ENCODE measurements around the gene SBNO1.
"Not testable (repeated sequence)": the region's sequence is repeated elsewhere in the genome, so short reads cannot be mapped to it uniquely, and the experiment has no call there.

The SBNO1 gene

GRCh38 chr12:123319826-123320225, 44.8 kb downstream of the SBNO1 start:
- CTCF ChIA-PET: interaction anchor here (2.0 kb wide), 1 partner anchor 9 kb away, joined by 5 read pairs; no protein-coding TSS in a partner anchor
- Histone ChIP-seq H3K9me3 (ENCODE audit: control extremely low read depth in 1 of 5, control insufficient read depth in 4 of 5, insufficient read depth in 2 of 5, low read depth in 1 of 5, low read length in 4 of 5) (no peaks in the 10 kb centered on the region), H3K36me3 (ENCODE audit: control insufficient read depth in 4 of 4, insufficient read depth in 4 of 4, low read length in 3 of 4) (peaks cover 34 to 96% (median 51%) of the 10 kb centered on the region in 4 experiments), H3K4me1 (ENCODE audit: control extremely low read depth in 1 of 4, control insufficient read depth in 4 of 4, insufficient read depth in 4 of 4, low read length in 3 of 4) (no peaks in the 10 kb centered on the region), H3K4me3 (ENCODE audit: control insufficient read depth in 1 of 7, extremely low read depth in 1 of 7, insufficient read depth in 4 of 7, low read depth in 2 of 7, low read length in 6 of 7) (no peak overlapping the region), H3K27me3 (replicated peaks in 2 of 5; ENCODE audit: control insufficient read depth in 4 of 5, insufficient read depth in 5 of 5, low read length in 4 of 5) (no peaks in the 10 kb centered on the region), H3K27ac (ENCODE audit: insufficient read depth in 1 of 2, low read depth in 1 of 2, low read length in 2 of 2, poor library complexity in 1 of 2, severe bottlenecking in 2 of 2) (no peak overlapping the region)
- DNase-seq: no peak
- WGBS (ENCODE audit: insufficient coverage): 100% methylated on average over 4 of the region's 6 CpGs
- POLR2A ChIA-PET: no interaction called here

GRCh38 chr12:123319273-123319672, 45.4 kb downstream of the SBNO1 start:
- no peaks in the 10 kb centered on the region for H3K9me3 ChIP-seq (ENCODE audit: control extremely low read depth in 1 of 5, control insufficient read depth in 4 of 5, insufficient read depth in 2 of 5, low read depth in 1 of 5, low read length in 4 of 5)
- WGBS (ENCODE audit: insufficient coverage): no CpG with 5 or more reads among the region's 3 CpGs
- no peak overlapping the region for H3K4me3 ChIP-seq (ENCODE audit: control insufficient read depth in 1 of 7, extremely low read depth in 1 of 7, insufficient read depth in 4 of 7, low read depth in 2 of 7, low read length in 6 of 7)
- no peaks in the 10 kb centered on the region for H3K27me3 ChIP-seq (replicated peaks in 2 of 5; ENCODE audit: control insufficient read depth in 4 of 5, insufficient read depth in 5 of 5, low read length in 4 of 5)
- no peaks in the 10 kb centered on the region for H3K4me1 ChIP-seq (ENCODE audit: control extremely low read depth in 1 of 4, control insufficient read depth in 4 of 4, insufficient read depth in 4 of 4, low read length in 3 of 4)
- no peak for DNase-seq
- ChIA-PET POLR2A (no interaction called here), CTCF (interaction anchor here (2.0 kb wide), 1 partner anchor 9 kb away, joined by 5 read pairs; no protein-coding TSS in a partner anchor)
- no peak overlapping the region for H3K27ac ChIP-seq (ENCODE audit: insufficient read depth in 1 of 2, low read depth in 1 of 2, low read length in 2 of 2, poor library complexity in 1 of 2, severe bottlenecking in 2 of 2)
- peaks cover 31 to 95% (median 51%) of the 10 kb centered on the region in 4 experiments for H3K36me3 ChIP-seq (ENCODE audit: control insufficient read depth in 4 of 4, insufficient read depth in 4 of 4, low read length in 3 of 4)

- WGBS (ENCODE audit: insufficient coverage): no CpG with 5 or more reads among the region's 4 CpGs
- H3K36me3 ChIP-seq (ENCODE audit: control insufficient read depth in 4 of 4, insufficient read depth in 4 of 4, low read length in 3 of 4): peaks cover 21 to 85% (median 54%) of the 10 kb centered on the region in 4 experiments
- H3K27me3 ChIP-seq (replicated peaks in 2 of 5; ENCODE audit: control insufficient read depth in 4 of 5, insufficient read depth in 5 of 5, low read length in 4 of 5); H3K4me1 ChIP-seq (ENCODE audit: control extremely low read depth in 1 of 4, control insufficient read depth in 4 of 4, insufficient read depth in 4 of 4, low read length in 3 of 4); H3K9me3 ChIP-seq (ENCODE audit: control extremely low read depth in 1 of 5, control insufficient read depth in 4 of 5, insufficient read depth in 2 of 5, low read depth in 1 of 5, low read length in 4 of 5); H3K27ac ChIP-seq (ENCODE audit: insufficient read depth in 1 of 2, low read depth in 1 of 2, low read length in 2 of 2, poor library complexity in 1 of 2, severe bottlenecking in 2 of 2); H3K4me3 ChIP-seq (ENCODE audit: control insufficient read depth in 1 of 7, extremely low read depth in 1 of 7, insufficient read depth in 4 of 7, low read depth in 2 of 7, low read length in 6 of 7); POLR2A ChIA-PET; DNase-seq: not testable (repeated sequence)
- CTCF ChIA-PET: interaction anchor here (1.1 kb wide), 1 partner anchor 26 kb away, joined by 3 read pairs; no protein-coding TSS in a partner anchor
These were observed 51.6 kb downstream of the SBNO1 start for GRCh38 chr12:123313046-123313445.

GRCh38 chr12:123306200-123306599, 58.4 kb downstream of the SBNO1 start:
- no peak for DNase-seq
- 100% methylated on average over 2 of the region's 3 CpGs for WGBS (ENCODE audit: insufficient coverage)
- ChIA-PET POLR2A (interaction anchor here (1.3 kb wide), 1 partner anchor 14 kb away, joined by 3 read pairs; no protein-coding TSS in a partner anchor), CTCF (no interaction called here)
- Histone ChIP-seq H3K4me1 (ENCODE audit: control extremely low read depth in 1 of 4, control insufficient read depth in 4 of 4, insufficient read depth in 4 of 4, low read length in 3 of 4) (no peaks in the 10 kb centered on the region), H3K27me3 (replicated peaks in 2 of 5; ENCODE audit: control insufficient read depth in 4 of 5, insufficient read depth in 5 of 5, low read length in 4 of 5) (no peaks in the 10 kb centered on the region), H3K9me3 (ENCODE audit: control extremely low read depth in 1 of 5, control insufficient read depth in 4 of 5, insufficient read depth in 2 of 5, low read depth in 1 of 5, low read length in 4 of 5) (no peaks in the 10 kb centered on the region), H3K36me3 (ENCODE audit: control insufficient read depth in 4 of 4, insufficient read depth in 4 of 4, low read length in 3 of 4) (peaks cover 43 to 88% (median 66%) of the 10 kb centered on the region in 4 experiments), H3K4me3 (ENCODE audit: control insufficient read depth in 1 of 7, extremely low read depth in 1 of 7, insufficient read depth in 4 of 7, low read depth in 2 of 7, low read length in 6 of 7) (no peak overlapping the region), H3K27ac (ENCODE audit: insufficient read depth in 1 of 2, low read depth in 1 of 2, low read length in 2 of 2, poor library complexity in 1 of 2, severe bottlenecking in 2 of 2) (no peak overlapping the region)

- DNase-seq: no peak
- H3K4me1 ChIP-seq (ENCODE audit: control extremely low read depth in 1 of 4, control insufficient read depth in 4 of 4, insufficient read depth in 4 of 4, low read length in 3 of 4): no peaks in the 10 kb centered on the region
- no peak overlapping the region for H3K27ac ChIP-seq (ENCODE audit: insufficient read depth in 1 of 2, low read depth in 1 of 2, low read length in 2 of 2, poor library complexity in 1 of 2, severe bottlenecking in 2 of 2)
- ChIA-PET POLR2A (interaction anchor here (0.7 to 1.3 kb wide), 2 partner anchors 15 to 30 kb away, joined by 3 to 5 read pairs; no protein-coding TSS in a partner anchor), CTCF (interaction anchor here (1.2 kb wide), 1 partner anchor 31 kb away, joined by 3 read pairs; no protein-coding TSS in a partner anchor)
- no peaks in the 10 kb centered on the region for H3K9me3 ChIP-seq (ENCODE audit: control extremely low read depth in 1 of 5, control insufficient read depth in 4 of 5, insufficient read depth in 2 of 5, low read depth in 1 of 5, low read length in 4 of 5)
- no peak overlapping the region for H3K4me3 ChIP-seq (ENCODE audit: control insufficient read depth in 1 of 7, extremely low read depth in 1 of 7, insufficient read depth in 4 of 7, low read depth in 2 of 7, low read length in 6 of 7)
- WGBS (ENCODE audit: insufficient coverage): 100% methylated on average over 2 of the region's 3 CpGs
- peaks cover 43 to 87% (median 64%) of the 10 kb centered on the region in 4 experiments for H3K36me3 ChIP-seq (ENCODE audit: control insufficient read depth in 4 of 4, insufficient read depth in 4 of 4, low read length in 3 of 4)
- no peaks in the 10 kb centered on the region for H3K27me3 ChIP-seq (replicated peaks in 2 of 5; ENCODE audit: control insufficient read depth in 4 of 5, insufficient read depth in 5 of 5, low read length in 4 of 5)
These were observed 59.5 kb downstream of the SBNO1 start for GRCh38 chr12:123305136-123305535.

GRCh38 chr12:123293178-123293760, 71.4 kb downstream of the SBNO1 start:
- peaks cover 19 to 79% (median 61%) of the 10 kb centered on the region in 4 experiments for H3K36me3 ChIP-seq (ENCODE audit: control insufficient read depth in 4 of 4, insufficient read depth in 4 of 4, low read length in 3 of 4)
- CTCF ChIA-PET: interaction anchor here (1.5 kb wide), 1 partner anchor 18 kb away, joined by 3 read pairs; no protein-coding TSS in a partner anchor
- H3K9me3 ChIP-seq (ENCODE audit: control extremely low read depth in 1 of 5, control insufficient read depth in 4 of 5, insufficient read depth in 2 of 5, low read depth in 1 of 5, low read length in 4 of 5): no peaks in the 10 kb centered on the region
- H3K27me3 ChIP-seq (replicated peaks in 2 of 5; ENCODE audit: control insufficient read depth in 4 of 5, insufficient read depth in 5 of 5, low read length in 4 of 5): no peaks in the 10 kb centered on the region
- H3K4me3 ChIP-seq (ENCODE audit: control insufficient read depth in 1 of 7, extremely low read depth in 1 of 7, insufficient read depth in 4 of 7, low read depth in 2 of 7, low read length in 6 of 7): no peak overlapping the region
- no peaks in the 10 kb centered on the region for H3K4me1 ChIP-seq (ENCODE audit: control extremely low read depth in 1 of 4, control insufficient read depth in 4 of 4, insufficient read depth in 4 of 4, low read length in 3 of 4)
- no peak for DNase-seq
- no peak overlapping the region for H3K27ac ChIP-seq (ENCODE audit: insufficient read depth in 1 of 2, low read depth in 1 of 2, low read length in 2 of 2, poor library complexity in 1 of 2, severe bottlenecking in 2 of 2)
- over 99% methylated on average over 9 of the region's 9 CpGs for WGBS (ENCODE audit: insufficient coverage)
- POLR2A ChIA-PET: no interaction called here

- H3K27me3 ChIP-seq (replicated peaks in 2 of 5; ENCODE audit: control insufficient read depth in 4 of 5, insufficient read depth in 5 of 5, low read length in 4 of 5): no peaks in the 10 kb centered on the region
- POLR2A ChIA-PET: no interaction called here
- H3K4me3 ChIP-seq (ENCODE audit: control insufficient read depth in 1 of 7, extremely low read depth in 1 of 7, insufficient read depth in 4 of 7, low read depth in 2 of 7, low read length in 6 of 7): no peak overlapping the region
- peaks cover 11 to 50% (median 42%) of the 10 kb centered on the region in 4 experiments for H3K36me3 ChIP-seq (ENCODE audit: control insufficient read depth in 4 of 4, insufficient read depth in 4 of 4, low read length in 3 of 4)
- no peaks in the 10 kb centered on the region for H3K9me3 ChIP-seq (ENCODE audit: control extremely low read depth in 1 of 5, control insufficient read depth in 4 of 5, insufficient read depth in 2 of 5, low read depth in 1 of 5, low read length in 4 of 5)
- no peak overlapping the region for H3K27ac ChIP-seq (ENCODE audit: insufficient read depth in 1 of 2, low read depth in 1 of 2, low read length in 2 of 2, poor library complexity in 1 of 2, severe bottlenecking in 2 of 2)
- WGBS (ENCODE audit: insufficient coverage): 96% methylated on average over 10 of the region's 11 CpGs
- CTCF ChIA-PET: no interaction called here
- no peak for DNase-seq
- H3K4me1 ChIP-seq (ENCODE audit: control extremely low read depth in 1 of 4, control insufficient read depth in 4 of 4, insufficient read depth in 4 of 4, low read length in 3 of 4): no peaks in the 10 kb centered on the region
These were observed 74.7 kb downstream of the SBNO1 start for GRCh38 chr12:123289911-123290310.
